Naive B cell (primary cell): ENCODE results near the gene KLKB1. TPM values are rescaled to one million over a fixed set of nuclear protein-coding genes. Genes with fewer than 3 reads are reported as not detected.

Experiments
- ATAC-seq, 2 donors: fragments of 150-1000 bp; cut with Tn5 transposase; 2 replicates each; pipeline ENCODE4 v1.10.0; 2021; ENCODE audit warnings: low read depth in 2 of 2, mild to moderate bottlenecking in 2 of 2, moderate library complexity in 2 of 2
- DNase-seq: peaks from one replicate; pipeline ENCODE4 v3.0.0; 2022
- H3K27ac Mint-ChIP-seq, 6 donors: one replicate each; pipeline ENCODE4 v1.8.0; 2020 to 2022; ENCODE audit warnings: mild to moderate bottlenecking in 6 of 6, mixed read lengths in 6 of 6, moderate library complexity in 5 of 6, inconsistent platforms in 2 of 6
- H3K27me3 Mint-ChIP-seq, 3 donors: one replicate each; pipeline ENCODE4 v1.8.0; 2021 to 2022; ENCODE audit warnings: mixed read lengths in 3 of 3, mild to moderate bottlenecking in 1 of 3
- H3K36me3 Mint-ChIP-seq, 2 donors: one replicate each; pipeline ENCODE4 v1.8.0; 2020 to 2022; ENCODE audit warnings: mixed read lengths in 2 of 2, inconsistent platforms in 1 of 2, mild to moderate bottlenecking in 1 of 2
- H3K4me1 Mint-ChIP-seq, 3 donors: one replicate each; pipeline ENCODE4 v1.8.0; 2020 to 2022; ENCODE audit warnings: mixed read lengths in 3 of 3, inconsistent platforms in 1 of 3, mild to moderate bottlenecking in 1 of 3, moderate library complexity in 1 of 3
- H3K4me3 Mint-ChIP-seq, 8 donors: one replicate each; pipeline ENCODE4 v1.8.0; 2020 to 2022; ENCODE audit warnings: mild to moderate bottlenecking in 8 of 8, mixed read lengths in 8 of 8, moderate library complexity in 8 of 8, inconsistent platforms in 2 of 8
- H3K9me3 Mint-ChIP-seq, 7 donors: one replicate each; pipeline ENCODE4 v1.8.0; 2020 to 2022; ENCODE audit warnings: mixed read lengths in 7 of 7, mild to moderate bottlenecking in 5 of 7, inconsistent platforms in 2 of 7, moderate library complexity in 1 of 7
- polyA plus RNA-seq, 6 donors: library from polyadenylated mRNA; unstranded; fragments of 300-500 nt; fragmentation: Illumina TruSeq; gene quantifications; one replicate each; pipeline ENCODE4 v1.2.3, GENCODE V29; 2021; ENCODE audit warnings: low read depth in 6 of 6

Gene KLKB1
- under 1 TPM in 1 of 6 donors, not detected in 5; 1.00 TPM for polyA plus RNA-seq

DNA sequence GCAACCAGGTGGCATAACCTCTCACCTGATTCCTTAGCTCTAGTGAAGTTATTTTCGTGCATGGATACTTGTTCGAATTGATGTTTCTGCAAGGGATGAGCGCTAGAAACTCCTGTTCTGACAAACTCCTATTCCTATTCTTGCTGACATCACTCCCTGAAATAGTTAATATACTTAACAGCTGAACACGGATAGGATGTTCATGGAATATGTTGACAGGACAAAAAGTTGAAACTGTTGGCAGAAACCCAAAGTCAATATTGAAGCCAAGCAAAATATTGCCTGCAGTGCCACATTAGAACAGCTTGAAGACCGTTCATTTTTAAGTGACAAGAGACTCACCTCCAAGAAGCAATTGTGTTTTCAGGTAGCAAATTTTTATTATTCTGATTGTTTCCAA, at the start of gene KLKB1:
TSS of gene KLKB1 (plus strand) at position 287 of the 400 bp plus-strand sequence. CDS start 689 bp downstream, outside the sequence.
- peaks cover 20 to 35% of the 10 kb centered on the region in 2 donors for H3K36me3 Mint-ChIP-seq
- no peak within 1 kb of the TSS for H3K4me3 Mint-ChIP-seq
- no peaks in the 10 kb centered on the region for H3K4me1 Mint-ChIP-seq
- ATAC-seq (no peak), DNase-seq (no peak)
- H3K27ac Mint-ChIP-seq = no peak within 1 kb of the TSS
- peaks cover 4 to 28% (median 14%) of the 10 kb centered on the region in 3 donors for H3K27me3 Mint-ChIP-seq
- peaks cover 17 to 45% (median 31%) of the 10 kb centered on the region in 7 donors for H3K9me3 Mint-ChIP-seq

DNA sequence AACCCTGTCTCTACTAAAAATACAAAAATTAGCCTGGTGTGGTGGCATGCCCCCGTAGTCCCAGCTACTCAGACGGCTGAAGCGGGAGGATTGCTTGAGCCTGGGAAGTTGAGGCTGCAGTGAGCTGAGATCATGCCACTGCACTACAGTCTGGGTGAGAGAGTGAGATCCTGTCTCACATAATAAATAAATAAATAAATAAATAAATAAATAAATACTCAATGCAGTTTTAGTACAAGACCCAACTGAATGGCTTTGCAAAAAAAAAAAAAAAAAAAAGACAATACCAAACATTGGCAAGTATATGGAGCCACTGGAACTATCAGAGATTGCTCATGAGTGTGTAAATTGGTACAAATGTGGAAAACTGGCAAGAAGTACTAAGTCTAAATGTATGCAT, 39.2 kb upstream of the KLKB1 start:
- H3K36me3 Mint-ChIP-seq = no peaks in the 10 kb centered on the region
- ATAC-seq (no peak), DNase-seq (no peak)
- peaks cover 15 to 29% (median 28%) of the 10 kb centered on the region in 3 donors for H3K27me3 Mint-ChIP-seq
- H3K4me1 Mint-ChIP-seq = peaks cover 11 to 28% (median 22%) of the 10 kb centered on the region in 3 donors
- H3K9me3 Mint-ChIP-seq = peaks cover 0 to 14% (median 3%) of the 10 kb centered on the region in 7 donors
- H3K4me3 Mint-ChIP-seq = peak overlapping the region in 1 of 8 donors; percentile 24
- no peak overlapping the region for H3K27ac Mint-ChIP-seq

DNA sequence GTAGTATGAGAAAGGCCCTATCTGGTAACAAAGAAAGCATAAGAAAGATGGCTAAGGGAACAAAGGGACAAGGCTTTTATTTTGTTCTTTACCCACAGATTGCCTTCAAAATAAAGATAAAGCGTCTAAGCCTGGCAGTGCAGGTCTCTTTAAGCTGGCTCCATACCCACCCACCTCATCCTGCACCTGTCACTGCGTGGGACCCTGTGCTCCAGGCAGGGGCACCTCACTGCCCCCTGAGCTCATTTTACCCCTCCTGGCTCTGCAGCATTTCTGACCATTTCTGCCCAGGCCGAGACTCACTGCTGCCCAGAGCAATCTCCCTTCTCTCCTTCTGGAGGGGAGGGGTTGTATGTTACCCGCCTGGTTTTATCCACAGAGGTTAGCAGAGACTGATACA, 37.7 kb upstream of the KLKB1 start:
- H3K27me3 Mint-ChIP-seq = peaks cover 9 to 14% (median 13%) of the 10 kb centered on the region in 3 donors
- H3K9me3 Mint-ChIP-seq = peaks cover 0 to 6% (median 0%) of the 10 kb centered on the region in 7 donors
- H3K4me3 Mint-ChIP-seq = peak overlapping the region in 7 of 8 donors; percentile 90 to 99 (median 95)
- peak overlapping the region in 4 of 6 donors; percentile 50 to 95 (median 88) for H3K27ac Mint-ChIP-seq
- H3K36me3 Mint-ChIP-seq = no peaks in the 10 kb centered on the region
- peaks cover 11 to 28% (median 22%) of the 10 kb centered on the region in 3 donors for H3K4me1 Mint-ChIP-seq
- ATAC-seq (no peak), DNase-seq (no peak)

DNA sequence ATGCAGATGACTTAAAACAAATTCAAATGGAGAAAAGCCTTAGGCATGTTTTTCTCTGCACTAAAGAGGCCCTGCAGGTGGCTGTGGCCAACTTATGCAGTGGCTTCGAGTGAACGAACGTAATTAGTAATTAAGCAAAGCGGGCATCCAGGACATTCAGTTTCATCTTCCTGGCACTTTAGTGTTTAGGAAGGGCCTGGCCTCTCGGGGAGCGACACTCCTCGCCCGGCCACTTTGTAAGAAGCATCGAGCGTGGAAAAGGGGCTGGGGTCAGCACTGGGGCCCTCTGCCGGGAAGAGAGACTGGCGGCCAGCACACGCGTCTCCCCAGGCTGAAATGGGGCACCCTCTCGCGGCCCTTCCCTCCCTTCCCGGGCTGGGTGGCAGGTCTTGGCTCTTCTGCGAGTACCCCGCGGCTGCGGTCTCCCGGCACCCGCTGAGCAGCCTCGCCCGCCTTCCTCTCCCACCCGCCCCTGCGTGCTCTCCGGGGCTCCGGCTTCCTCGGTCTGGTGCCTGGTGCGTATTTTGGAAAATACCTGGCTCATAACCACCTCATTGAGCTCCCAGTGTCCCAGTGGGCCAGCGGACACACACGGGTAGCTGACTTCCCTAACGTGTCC, 36.6 kb upstream of the KLKB1 start:
- H3K4me3 Mint-ChIP-seq = peak overlapping the region; percentile 90 to 99 (median 93)
- peaks cover 2 to 3% (median 3%) of the 10 kb centered on the region in 3 donors for H3K27me3 Mint-ChIP-seq
- H3K36me3 Mint-ChIP-seq = peaks cover 0 to 6% of the 10 kb centered on the region in 2 donors
- H3K9me3 Mint-ChIP-seq = no peaks in the 10 kb centered on the region
- ATAC-seq (peak; percentile 40 to 41), DNase-seq (no peak)
- peak overlapping the region; percentile 94 to 97 (median 95) for H3K27ac Mint-ChIP-seq
- H3K4me1 Mint-ChIP-seq = peaks cover 11 to 28% (median 22%) of the 10 kb centered on the region in 3 donors

DNA sequence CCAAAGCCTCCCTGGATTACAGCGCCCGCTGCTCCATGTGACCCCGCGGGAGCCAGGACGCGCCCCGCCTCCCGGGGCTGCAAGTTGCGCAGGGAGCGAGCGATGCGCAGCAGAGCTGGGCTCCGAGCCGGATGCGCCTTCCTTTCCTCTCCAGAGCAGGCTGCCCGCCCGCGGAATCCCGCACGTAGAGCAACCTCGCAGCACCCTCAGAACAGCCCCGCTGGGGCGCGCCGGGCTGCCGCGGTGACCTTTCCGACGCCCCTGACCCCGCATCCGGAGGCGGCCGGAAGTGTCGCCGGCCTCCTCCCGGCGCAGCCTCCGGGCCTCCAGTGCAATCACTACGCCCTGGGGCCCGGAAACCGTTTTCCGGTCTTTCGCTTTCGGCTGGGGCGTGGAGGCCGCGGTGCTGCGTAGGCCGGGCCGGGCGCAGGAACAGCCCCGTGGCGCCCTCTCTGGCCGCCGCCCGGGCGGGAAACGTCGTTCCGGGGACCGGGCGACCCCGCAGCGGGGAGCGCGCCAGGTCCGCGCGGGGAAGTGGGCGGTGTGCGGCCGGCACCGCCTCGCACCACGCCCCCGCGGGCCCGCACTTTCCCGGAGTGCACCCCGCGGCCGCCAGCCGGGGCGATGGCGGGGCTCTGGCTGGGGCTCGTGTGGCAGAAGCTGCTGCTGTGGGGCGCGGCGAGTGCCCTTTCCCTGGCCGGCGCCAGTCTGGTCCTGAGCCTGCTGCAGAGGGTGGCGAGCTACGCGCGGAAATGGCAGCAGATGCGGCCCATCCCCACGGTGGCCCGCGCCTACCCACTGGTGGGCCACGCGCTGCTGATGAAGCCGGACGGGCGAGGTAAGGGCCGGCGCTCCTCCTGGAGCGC, 35.9 kb upstream of the KLKB1 start, which contains the start of gene CYP4V2:
TSS of gene CYP4V2 (plus strand) at position 368 of the 866 bp plus-strand sequence. CDS start at position 625, 257 bp downstream.
- H3K27me3 Mint-ChIP-seq = no peaks in the 10 kb centered on the region

DNA sequence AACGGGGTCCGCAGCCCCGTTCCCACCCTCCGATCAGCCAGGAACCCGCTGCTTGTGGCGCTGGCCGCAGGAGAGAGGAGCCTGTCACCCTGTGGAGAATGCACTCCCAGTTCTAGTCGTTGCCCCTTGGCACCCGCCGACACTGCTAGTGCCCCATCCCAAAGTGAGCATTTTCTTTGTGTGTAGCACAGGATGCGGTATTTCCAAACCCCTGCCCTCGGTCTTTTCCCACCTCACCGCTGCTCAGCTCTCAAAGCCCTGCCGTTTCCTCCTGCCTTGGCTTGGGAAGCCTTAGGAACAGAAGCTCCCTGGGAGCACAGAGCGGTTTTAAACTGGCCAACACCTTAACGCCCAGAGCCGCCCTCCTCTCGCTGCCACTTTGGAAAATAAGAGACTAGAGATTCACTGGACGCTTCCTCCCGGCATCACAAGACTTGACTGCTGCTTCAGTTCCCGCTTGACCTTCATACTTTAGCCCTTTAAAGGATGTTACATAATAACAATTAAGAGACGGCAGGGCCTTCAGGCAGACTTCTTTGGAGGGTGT, 35.2 kb upstream of the KLKB1 start:
- H3K27ac Mint-ChIP-seq = peak overlapping the region; percentile 90 to 98 (median 96)
- peaks cover 13 to 18% of the 10 kb centered on the region in 2 donors for H3K36me3 Mint-ChIP-seq
- DNase-seq = peak; percentile 26
- peaks cover 11 to 28% (median 22%) of the 10 kb centered on the region in 3 donors for H3K4me1 Mint-ChIP-seq
- H3K9me3 Mint-ChIP-seq = no peaks in the 10 kb centered on the region
- peak overlapping the region; percentile 91 to 99 (median 96) for H3K4me3 Mint-ChIP-seq
- no peaks in the 10 kb centered on the region for H3K27me3 Mint-ChIP-seq
- ATAC-seq = peak; percentile 2

More for the DNA sequence above, 35.9 kb upstream of the KLKB1 start, which contains the start of gene CYP4V2:
- ATAC-seq = peak; percentile 83 to 84
- H3K36me3 Mint-ChIP-seq = peaks cover 7 to 14% of the 10 kb centered on the region in 2 donors
- no peaks in the 10 kb centered on the region for H3K9me3 Mint-ChIP-seq
- peaks cover 11 to 28% (median 22%) of the 10 kb centered on the region in 3 donors for H3K4me1 Mint-ChIP-seq
- H3K27ac Mint-ChIP-seq = peak within 1 kb of the TSS; percentile 95 to 98 (median 96)
- peak within 1 kb of the TSS; percentile 91 to 99 (median 96) for H3K4me3 Mint-ChIP-seq
- DNase-seq = peak; percentile 88

DNA sequence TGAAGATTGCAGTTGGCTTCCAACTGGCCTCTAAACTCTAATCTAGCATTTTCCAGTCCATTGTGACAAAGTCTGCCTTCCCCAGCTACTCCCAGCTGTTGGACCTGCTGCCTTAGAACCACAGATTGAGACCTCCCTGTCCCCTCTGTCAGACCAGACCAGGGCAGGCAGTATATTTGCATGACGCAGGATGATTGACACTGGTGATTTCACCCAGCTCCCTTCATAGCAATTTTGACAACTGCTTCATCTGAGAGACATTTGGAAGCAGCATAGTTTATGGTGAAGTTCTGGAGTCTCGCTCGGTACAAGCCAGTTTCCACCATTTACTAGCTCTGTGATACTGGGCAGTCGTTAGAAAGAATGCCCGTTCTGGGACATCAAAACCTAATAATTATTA, 33.5 kb upstream of the KLKB1 start:
- Mint-ChIP-seq H3K4me1 (peaks cover 11 to 28% (median 22%) of the 10 kb centered on the region in 3 donors), H3K27me3 (no peaks in the 10 kb centered on the region), H3K4me3 (peak overlapping the region in 2 of 8 donors; percentile 15 to 99), H3K9me3 (no peaks in the 10 kb centered on the region), H3K36me3 (peaks cover 16 to 19% of the 10 kb centered on the region in 2 donors), H3K27ac (peak overlapping the region in 3 of 6 donors; percentile 15 to 95 (median 75))
- ATAC-seq (no peak), DNase-seq (no peak)

DNA sequence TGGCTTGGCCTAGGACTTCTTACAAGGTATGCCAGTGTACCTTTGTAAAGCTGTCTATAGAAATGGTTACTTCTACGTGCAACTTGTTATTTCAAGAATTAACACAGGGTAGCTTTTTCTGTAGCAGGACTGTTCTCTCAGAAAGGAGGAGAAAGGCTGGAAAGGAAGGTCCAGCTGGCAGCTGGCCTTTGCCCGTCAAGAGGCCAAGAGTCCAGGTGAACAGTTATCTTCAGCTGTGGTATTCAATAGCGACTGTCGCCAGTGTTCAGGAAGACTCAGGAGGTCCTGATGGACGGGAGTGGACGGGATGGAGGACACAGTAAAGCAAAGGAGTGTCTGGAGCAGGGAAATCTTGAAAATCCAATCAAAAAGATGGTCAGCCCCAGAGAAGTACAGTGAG, 31.2 kb upstream of the KLKB1 start:
- H3K4me3 Mint-ChIP-seq = peak overlapping the region in 1 of 8 donors; percentile 34
- H3K9me3 Mint-ChIP-seq = no peaks in the 10 kb centered on the region
- H3K27me3 Mint-ChIP-seq = no peaks in the 10 kb centered on the region
- ATAC-seq (no peak), DNase-seq (no peak)
- H3K36me3 Mint-ChIP-seq = peaks cover 16 to 19% of the 10 kb centered on the region in 2 donors
- H3K27ac Mint-ChIP-seq = peak overlapping the region in 2 of 6 donors; percentile 27 to 79
- H3K4me1 Mint-ChIP-seq = peaks cover 4 to 10% (median 9%) of the 10 kb centered on the region in 3 donors

DNA sequence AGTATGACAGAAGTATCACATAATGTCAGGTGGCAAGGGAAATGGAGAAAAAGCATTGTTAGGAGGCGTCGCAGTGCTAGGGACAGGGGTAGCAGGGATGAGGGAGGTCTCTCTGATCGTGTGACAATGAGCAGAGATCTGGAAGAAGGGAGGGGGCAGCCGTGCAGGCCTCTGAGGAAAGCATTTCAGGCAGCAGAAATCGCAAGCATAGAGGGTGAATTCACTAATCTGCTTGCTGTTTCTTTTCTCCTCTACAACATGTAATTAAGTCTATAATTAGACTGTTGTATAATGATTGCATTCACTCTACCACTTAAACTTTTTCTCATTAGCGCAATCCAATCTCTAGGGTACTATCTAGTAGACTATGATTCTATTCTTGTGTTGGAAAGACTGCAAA, 26.8 kb upstream of the KLKB1 start:
- H3K36me3 Mint-ChIP-seq = peaks cover 14 to 16% of the 10 kb centered on the region in 2 donors

DNA sequence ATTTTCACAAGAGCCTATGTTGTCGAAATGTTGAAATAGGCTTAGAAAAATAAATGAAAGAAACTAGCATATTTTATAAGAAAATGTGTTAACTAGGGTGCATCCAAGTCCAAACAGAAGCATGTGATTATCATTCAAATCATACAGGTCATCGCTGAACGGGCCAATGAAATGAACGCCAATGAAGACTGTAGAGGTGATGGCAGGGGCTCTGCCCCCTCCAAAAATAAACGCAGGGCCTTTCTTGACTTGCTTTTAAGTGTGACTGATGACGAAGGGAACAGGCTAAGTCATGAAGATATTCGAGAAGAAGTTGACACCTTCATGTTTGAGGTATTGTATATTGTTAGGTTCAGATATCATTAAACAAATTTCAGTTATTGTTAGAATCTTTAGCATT, 26.3 kb upstream of the KLKB1 start:
- Mint-ChIP-seq H3K4me3 (no peak overlapping the region), H3K9me3 (peaks cover 0 to 9% (median 0%) of the 10 kb centered on the region in 7 donors), H3K4me1 (peaks cover 12 to 26% (median 14%) of the 10 kb centered on the region in 3 donors), H3K36me3 (peaks cover 9 to 13% of the 10 kb centered on the region in 2 donors), H3K27ac (peak overlapping the region in 1 of 6 donors; percentile 83), H3K27me3 (no peaks in the 10 kb centered on the region)
- no peak for DNase-seq
- ATAC-seq = no peak

More for the DNA sequence above, 26.8 kb upstream of the KLKB1 start:
- Mint-ChIP-seq H3K4me1 (peaks cover 12 to 24% (median 14%) of the 10 kb centered on the region in 3 donors), H3K27ac (peak overlapping the region in 1 of 6 donors; percentile 81), H3K9me3 (peaks cover 0 to 9% (median 0%) of the 10 kb centered on the region in 7 donors), H3K4me3 (no peak overlapping the region), H3K27me3 (no peaks in the 10 kb centered on the region)
- DNase-seq = no peak
- no peak for ATAC-seq

DNA sequence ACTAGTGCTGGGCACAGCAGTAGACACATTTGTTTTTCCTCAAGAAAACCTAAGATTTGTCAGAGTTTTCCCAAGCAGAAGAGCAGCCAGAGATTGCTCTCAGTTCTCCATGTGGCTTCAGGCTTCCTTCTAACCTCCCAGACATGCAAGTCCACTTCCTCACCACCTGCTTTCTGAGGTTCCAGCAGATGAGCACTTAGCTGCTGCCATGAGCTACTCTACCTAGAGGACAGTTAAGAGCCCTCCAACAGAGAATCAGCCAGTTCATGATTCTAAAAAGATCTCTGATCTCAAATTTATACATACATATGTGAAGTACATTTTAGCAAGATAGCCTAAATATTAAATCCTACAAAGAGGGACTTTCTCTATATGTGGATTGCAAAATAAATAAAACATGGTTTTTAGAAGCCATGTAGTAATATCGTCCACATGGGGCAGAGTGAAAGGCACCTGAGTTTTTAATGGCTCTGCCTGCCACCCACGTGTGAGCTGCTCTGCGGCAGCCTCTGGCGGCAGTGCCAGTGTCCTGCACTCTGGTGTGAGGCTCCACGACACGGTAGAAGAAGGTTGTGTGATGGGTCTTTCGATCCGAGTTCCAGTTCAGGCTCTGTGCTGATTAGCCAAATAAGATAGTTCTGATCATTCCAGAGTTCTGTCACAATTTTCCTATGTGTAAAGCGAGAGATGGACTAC, 25.6 kb upstream of the KLKB1 start:
- peak overlapping the region in 5 of 8 donors; percentile 5 to 64 (median 30) for H3K4me3 Mint-ChIP-seq
- peaks cover 7 to 10% of the 10 kb centered on the region in 2 donors for H3K36me3 Mint-ChIP-seq
- H3K27ac Mint-ChIP-seq = peak overlapping the region in 5 of 6 donors; percentile 24 to 83 (median 67)
- H3K9me3 Mint-ChIP-seq = peaks cover 0 to 9% (median 0%) of the 10 kb centered on the region in 7 donors
- no peaks in the 10 kb centered on the region for H3K27me3 Mint-ChIP-seq
- peaks cover 12 to 28% (median 14%) of the 10 kb centered on the region in 3 donors for H3K4me1 Mint-ChIP-seq
- peak; percentile 76 to 100 for ATAC-seq
- peak; percentile 50 for DNase-seq

DNA sequence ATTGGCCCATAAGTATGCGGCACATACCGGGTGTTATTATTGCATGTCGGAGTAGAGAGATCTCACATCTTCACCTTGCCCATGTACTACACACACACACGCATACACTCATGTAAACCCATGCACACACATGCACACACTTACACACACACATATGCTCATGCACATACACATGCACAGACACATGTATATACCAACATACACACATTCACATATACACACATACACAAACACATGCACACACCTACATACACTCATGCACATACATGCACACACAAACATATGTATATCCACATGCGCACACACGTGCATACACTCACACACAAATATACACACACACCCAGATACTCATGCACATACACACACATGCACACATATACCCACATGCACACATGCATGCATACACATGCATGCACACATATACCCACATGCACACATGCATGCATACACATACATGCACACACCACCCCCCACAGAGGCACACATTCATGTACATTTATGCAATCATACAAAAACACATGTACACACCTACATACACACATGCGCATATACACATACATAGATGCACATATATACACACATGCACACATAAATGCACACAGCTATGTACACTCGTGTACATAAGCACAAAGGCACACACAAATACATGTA, 24.7 kb upstream of the KLKB1 start:
- Mint-ChIP-seq H3K27ac (peak overlapping the region in 1 of 6 donors; percentile 83), H3K9me3 (peaks cover 0 to 9% (median 0%) of the 10 kb centered on the region in 7 donors), H3K4me1 (peaks cover 12 to 28% (median 14%) of the 10 kb centered on the region in 3 donors), H3K36me3 (peaks cover 0 to 4% of the 10 kb centered on the region in 2 donors), H3K4me3 (peak overlapping the region in 1 of 8 donors; percentile 74), H3K27me3 (no peaks in the 10 kb centered on the region)
- ATAC-seq (no peak), DNase-seq (no peak)
